ENCODE data around the gene TPRA1.

GRCh38 chr3:127546970-127547733 lies 43.4 kb downstream of the TPRA1 start:
- TF ChIP-seq CTCF (IDR thresholded peaks at IDR 0.05) (no peak), POLR2A (IDR thresholded peaks at IDR 0.05) (no peak), EP300 (IDR thresholded peaks at IDR 0.05) (no peak)
